Hepatocyte (in vitro differentiated cells): ENCODE data around the gene SLC25A2. TPM values are rescaled to one million over a fixed set of nuclear protein-coding genes. Genes with fewer than 3 reads are reported as not detected.

Experiments used
- DNase-seq: peaks from one replicate; pipeline ENCODE4 v3.0.0-alpha.2; 2016; ENCODE audit warnings: low spot score
- H2AFZ ChIP-seq: fragments of 200-600 bp; sonication (generic); 2 replicates; pipeline ENCODE4 v1.6.0; 2016; ENCODE audit warnings: antibody characterized with exemption, mild to moderate bottlenecking
- H3K27ac ChIP-seq: fragments of 200-600 bp; sonication (generic); 2 replicates; pipeline ENCODE4 v1.5.1; 2016; ENCODE audit warnings: mild to moderate bottlenecking
- H3K27me3 ChIP-seq: fragments of 200-600 bp; sonication (generic); 2 replicates; pipeline ENCODE4 v1.6.1; 2016
- H3K36me3 ChIP-seq: fragments of 200-600 bp; sonication (generic); replicated peaks from 2 replicates; pipeline ENCODE4 v1.5.1; 2016; ENCODE audit warnings: low read depth; ENCODE audit not compliant: insufficient read depth
- H3K4me1 ChIP-seq: fragments of 200-600 bp; sonication (generic); 2 replicates; pipeline ENCODE4 v1.5.1; 2016; ENCODE audit warnings: mild to moderate bottlenecking, moderate library complexity; ENCODE audit not compliant: insufficient read depth
- H3K4me2 ChIP-seq: fragments of 200-600 bp; sonication (generic); 2 replicates; pipeline ENCODE4 v1.6.0; 2016
- H3K4me3 ChIP-seq: fragments of 200-600 bp; sonication (generic); 2 replicates; pipeline ENCODE4 v1.5.1; 2016; ENCODE audit warnings: mild to moderate bottlenecking
- H3K79me2 ChIP-seq: fragments of 200-600 bp; sonication (generic); 2 replicates; pipeline ENCODE4 v1.6.0; 2017; ENCODE audit warnings: mild to moderate bottlenecking
- H3K9me2 ChIP-seq: fragments of 200-600 bp; sonication (generic); replicated peaks from 2 replicates; pipeline ENCODE4 v1.6.0; 2017; ENCODE audit warnings: mild to moderate bottlenecking; ENCODE audit not compliant: insufficient read depth
- H3K9me3 ChIP-seq: fragments of 200-600 bp; sonication (generic); 2 replicates; pipeline ENCODE4 v1.5.1; 2016; ENCODE audit warnings: low read depth, mild to moderate bottlenecking
- H4K20me1 ChIP-seq: fragments of 200-600 bp; sonication (generic); 2 replicates; pipeline ENCODE4 v1.6.0; 2016; ENCODE audit warnings: mild to moderate bottlenecking; ENCODE audit not compliant: insufficient read depth, poor library complexity, severe bottlenecking
- CTCF ChIP-seq: fragments of 200-600 bp; sonication (generic); IDR thresholded peaks from 2 replicates; pipeline ENCODE4 v1.5.1; 2016; ENCODE audit warnings: antibody characterized with exemption, mild to moderate bottlenecking; ENCODE audit not compliant: poor library complexity
- EZH2 ChIP-seq: fragments of 200-600 bp; sonication (generic); IDR thresholded peaks from 2 replicates; pipeline ENCODE4 v1.6.1; 2016; ENCODE audit warnings: antibody characterized with exemption, mild to moderate bottlenecking, borderline replicate concordance
- EZH2phosphoT487 ChIP-seq: fragments of 200-600 bp; sonication (generic); IDR thresholded peaks from one replicate; pipeline ENCODE4 v1.6.1; 2018; ENCODE audit warnings: antibody characterized with exemption, mild to moderate bottlenecking, low read depth, moderate library complexity; ENCODE audit not compliant: unreplicated experiment, severe bottlenecking
- WGBS: methylation state at CpG from one replicate; pipeline ENCODE4 v1.1.6; 2016; ENCODE audit warnings: low lambda C conversion rate; ENCODE audit errors: missing lambda C conversion rate; 5-methylcytosine and 5-hydroxymethylcytosine counted together
- polyA plus RNA-seq: library from polyadenylated mRNA; unstranded; fragments of >200 nt; fragmentation: Nextera tagmentation; extraction: Ambion mirVana; gene quantifications from 2 replicates; pipeline ENCODE4 v1.2.1, GENCODE V29; 2016
- total RNA-seq: library from RNA; depleted of rRNA; stranded (reverse); fragments of >200 nt; gene quantifications from 2 replicates; pipeline ENCODE4 v1.2.3, GENCODE V29; 2014

The SLC25A2 gene
- total and polyA plus RNA-seq, 2 experiments from 2014 or later, result 0.50 TPM; not detected in 1

- Histone ChIP-seq H3K9me2 (no peaks in the 10 kb centered on the region), H3K79me2 (no peaks in the 10 kb centered on the region), H3K9me3 (no peaks in the 10 kb centered on the region), H3K27ac (no peak overlapping the region), H3K4me2 (no peak overlapping the region), H3K4me1 (no peaks in the 10 kb centered on the region), H4K20me1 (no peaks in the 10 kb centered on the region), H3K36me3 (no peaks in the 10 kb centered on the region), H2AFZ (no peak overlapping the region), H3K27me3 (no peaks in the 10 kb centered on the region), H3K4me3 (no peak overlapping the region)
- WGBS, result 97% methylated on average over 20 of the region's 20 CpGs
- no peak for TF ChIP-seq EZH2
- no peak for TF ChIP-seq EZH2phosphoT487
- TF ChIP-seq CTCF, result no peak
- no peak for DNase-seq
Measured at GRCh38 chr5:141345327-141345726, 41.5 kb upstream of the SLC25A2 start.

GRCh38 chr5:141343953-141344463 lies 40.2 kb upstream of the SLC25A2 start:
- Histone ChIP-seq H2AFZ (no peak overlapping the region), H3K27ac (no peak overlapping the region), H3K4me1 (no peaks in the 10 kb centered on the region), H3K9me3 (no peaks in the 10 kb centered on the region), H3K9me2 (no peaks in the 10 kb centered on the region), H3K27me3 (no peaks in the 10 kb centered on the region), H3K4me2 (no peak overlapping the region), H4K20me1 (no peaks in the 10 kb centered on the region), H3K36me3 (no peaks in the 10 kb centered on the region), H3K4me3 (no peak overlapping the region), H3K79me2 (no peaks in the 10 kb centered on the region)
- no peak for TF ChIP-seq CTCF
- TF ChIP-seq EZH2phosphoT487, result no peak
- no peak for TF ChIP-seq EZH2
- no peak for DNase-seq
- 96% methylated on average over 31 of the region's 31 CpGs for WGBS

GRCh38 chr5:141343242-141343952 lies 39.5 kb upstream of the SLC25A2 start, which contains the start of gene PCDHGA3:
TSS of gene PCDHGA3 (plus strand) at chr5:141343829. CDS start at chr5:141344034, 205 bp downstream.
- Histone ChIP-seq H3K27me3 (no peaks in the 10 kb centered on the region), H3K9me2 (no peaks in the 10 kb centered on the region), H3K4me1 (no peaks in the 10 kb centered on the region), H3K4me3 (no peak within 1 kb of the TSS), H3K4me2 (no peak within 1 kb of the TSS), H3K79me2 (no peaks in the 10 kb centered on the region), H3K36me3 (no peaks in the 10 kb centered on the region), H3K27ac (no peak within 1 kb of the TSS), H3K9me3 (no peaks in the 10 kb centered on the region), H4K20me1 (no peaks in the 10 kb centered on the region), H2AFZ (no peak within 1 kb of the TSS)
- 79% methylated on average over 9 of the region's 9 CpGs for WGBS
- TF ChIP-seq EZH2phosphoT487 (no peak), CTCF (no peak), EZH2 (no peak)
- DNase-seq, result no peak
